Right forelimb (tissue), 1 donor: ENCODE results near the gene KRTAP4-7.
"Not testable (repeated sequence)": the region's sequence is repeated elsewhere in the genome, so short reads cannot be mapped to it uniquely, and the experiment has no call there.

ENCODE experiments used
- DNase-seq: peaks from one replicate; pipeline ENCODE4 v3.0.0-alpha.2; 2018

The KRTAP4-7 gene

DNA sequence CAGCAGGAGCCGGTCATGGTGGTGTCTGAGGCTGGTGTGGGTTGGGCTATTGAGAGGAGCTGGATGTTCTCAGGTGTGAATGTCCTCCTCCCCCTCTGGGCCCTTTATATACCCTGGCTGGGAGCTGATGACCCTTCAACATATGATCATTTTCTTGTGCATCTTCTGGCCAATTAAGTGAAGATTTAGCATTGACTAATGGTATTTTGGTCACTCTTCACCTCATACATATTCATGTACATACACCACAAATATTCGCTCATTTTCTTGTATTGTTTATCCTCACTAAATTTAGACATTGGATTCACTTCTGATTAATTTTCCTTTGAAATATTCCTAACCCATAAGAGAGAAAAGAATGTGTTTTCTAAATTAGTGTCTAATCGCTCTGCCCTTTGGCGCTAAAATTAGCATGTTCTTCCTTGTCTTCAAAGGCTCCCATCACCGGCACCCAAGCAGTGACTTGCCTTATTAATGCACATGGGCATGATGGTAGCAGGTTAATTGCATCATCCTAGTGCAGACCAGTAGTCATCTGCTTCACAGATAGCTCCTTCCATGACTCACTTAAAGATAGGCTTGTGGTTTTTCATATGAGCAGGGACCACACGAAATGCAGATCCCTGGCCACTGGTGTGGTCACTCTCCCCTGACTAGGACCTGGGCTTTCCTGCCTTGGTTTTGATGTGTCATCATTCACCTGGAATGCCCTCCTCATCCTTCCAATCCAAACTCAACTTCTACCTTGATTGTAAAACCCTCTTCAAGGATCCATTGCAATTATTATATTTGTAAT is 17.9 kb upstream of the KRTAP4-7 start, which contains the start of gene KRTAP2-4:
TSS of gene KRTAP2-4 (minus strand) at position 51 of the 796 bp plus-strand sequence. CDS start at position 17, 34 bp downstream.
- no peak for DNase-seq

DNA sequence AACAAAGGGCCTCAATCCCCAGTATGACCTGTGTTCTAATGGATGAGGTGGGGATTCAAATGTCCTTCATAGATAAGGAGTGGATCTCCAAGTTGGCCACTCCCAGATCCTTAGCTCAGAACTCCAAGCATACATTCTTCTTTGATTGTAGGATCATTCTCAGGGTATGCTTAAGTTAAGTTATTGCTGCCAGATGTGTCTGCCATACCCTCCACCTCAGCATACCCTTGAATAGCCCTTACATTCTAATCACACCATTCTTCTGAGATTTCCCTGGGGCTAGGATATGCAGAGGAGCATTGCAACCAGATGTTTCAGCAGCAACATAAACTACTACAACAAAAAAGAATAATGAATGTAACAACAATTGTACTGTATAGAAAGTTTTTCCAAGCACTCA is 16.7 kb upstream of the KRTAP4-7 start:
- DNase-seq: no peak

DNA sequence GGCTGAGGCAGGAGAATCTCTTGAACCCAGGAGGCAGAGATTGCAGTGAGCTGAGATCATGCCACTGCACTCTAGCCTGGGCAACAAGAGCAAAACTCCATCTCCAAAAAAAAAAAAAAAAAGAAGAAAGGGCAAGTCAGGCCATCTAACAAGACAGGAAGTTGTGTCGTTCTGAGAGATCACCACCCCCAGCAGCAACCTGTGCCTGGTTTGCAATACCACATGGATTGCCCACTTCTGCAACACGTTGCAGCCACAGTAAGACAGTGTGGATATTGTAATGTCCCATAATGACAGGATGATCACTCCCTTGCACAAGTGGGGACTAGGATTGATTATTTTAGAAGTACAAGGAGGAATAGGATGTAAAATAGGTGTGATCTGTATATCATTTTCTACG is 14.9 kb upstream of the KRTAP4-7 start:
- no peak for DNase-seq

DNA sequence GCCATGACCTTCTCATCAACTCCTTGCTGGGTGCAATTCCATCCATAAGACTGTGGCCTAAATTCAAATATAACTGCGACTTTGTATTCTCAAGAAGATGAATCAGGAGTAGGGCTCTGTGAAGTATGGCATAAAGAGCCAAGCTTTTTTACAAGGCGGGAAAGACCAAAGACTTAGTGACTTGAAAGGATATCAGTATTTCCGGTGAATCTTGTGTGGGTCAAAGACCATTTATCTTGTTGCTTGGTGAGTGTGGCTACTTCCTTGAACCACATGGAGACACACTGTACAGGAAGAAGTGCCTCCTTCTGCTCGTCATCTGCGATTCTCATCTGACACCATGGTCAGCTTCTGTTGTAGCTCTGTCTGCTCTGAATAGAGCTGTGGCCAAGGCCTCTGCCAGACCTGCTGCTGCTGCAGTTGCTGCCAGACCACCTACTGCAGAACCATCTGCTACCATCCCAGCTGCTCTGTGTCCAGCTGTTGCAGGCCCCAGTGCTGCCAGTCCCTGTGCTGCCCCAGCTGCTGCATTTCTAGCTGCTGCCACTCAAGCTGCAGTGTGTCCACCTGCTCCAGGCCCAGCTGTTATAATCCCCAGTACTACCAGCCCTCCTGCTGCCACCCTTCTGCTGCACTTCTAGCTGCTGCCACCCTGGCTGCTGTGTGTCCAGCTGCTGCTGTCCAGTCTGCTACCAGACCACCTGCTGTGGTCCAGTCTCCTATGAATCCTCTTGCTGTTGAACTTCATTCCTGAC is 12.2 kb upstream of the KRTAP4-7 start:
- DNase-seq: no peak

DNA sequence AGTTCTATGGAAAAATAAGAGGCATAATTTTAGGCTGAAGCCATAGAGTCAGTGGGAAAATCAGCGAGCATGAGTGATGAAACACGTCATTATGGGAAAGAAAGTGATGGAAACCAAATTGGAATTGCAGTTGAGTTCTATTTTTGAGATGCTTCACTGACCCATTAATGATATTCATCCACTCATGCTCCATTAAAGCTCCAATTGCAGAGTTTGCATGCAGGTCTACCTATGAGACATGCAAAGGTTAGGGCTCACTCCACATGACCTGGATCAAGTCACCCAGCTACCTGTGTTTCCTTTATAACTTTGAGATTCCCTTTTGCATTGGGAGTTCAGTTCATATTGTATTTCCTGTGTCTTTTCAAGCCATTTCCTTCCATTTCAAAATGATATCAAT is 10.3 kb upstream of the KRTAP4-7 start:
- no peak for DNase-seq

DNA sequence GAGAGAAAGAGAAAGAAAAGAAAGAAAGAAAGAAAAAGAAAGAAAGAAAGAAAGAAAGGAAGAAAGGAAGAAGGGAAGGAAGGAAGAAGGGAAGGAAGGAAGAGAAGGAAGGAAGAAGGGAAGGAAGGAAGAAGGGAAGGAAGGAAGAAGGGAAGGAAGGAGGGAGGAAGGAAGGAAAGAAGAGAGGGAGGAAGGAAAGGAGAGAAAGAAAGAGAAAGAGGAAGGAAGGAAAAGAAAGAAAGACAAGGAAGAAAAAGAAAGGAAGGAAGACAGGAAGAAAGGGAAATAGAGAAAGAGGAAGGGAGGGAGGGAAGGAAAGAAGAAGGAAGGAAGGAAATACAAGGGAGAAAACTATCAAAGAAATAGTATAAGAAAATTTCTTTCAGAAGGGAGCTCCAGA is 7.2 kb upstream of the KRTAP4-7 start:
- no peak for DNase-seq

DNA sequence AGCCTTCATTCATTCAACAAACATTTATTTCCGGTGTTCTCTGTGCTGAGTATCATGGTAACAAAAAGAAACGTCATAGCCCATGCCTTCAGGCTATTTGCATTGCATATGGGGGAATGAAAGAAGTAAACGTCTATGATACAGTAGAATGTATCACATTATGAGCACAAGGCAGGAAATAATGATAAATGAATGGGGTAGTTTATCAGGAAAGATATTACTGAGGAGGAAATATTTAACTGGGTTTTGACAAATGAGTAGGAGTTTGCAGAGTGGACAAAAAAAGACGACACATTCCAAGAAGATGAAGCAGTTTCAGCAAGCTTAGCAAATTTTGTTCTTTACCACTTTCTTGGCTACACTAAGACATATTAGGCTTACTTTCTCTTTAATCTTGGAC is 1.3 kb upstream of the KRTAP4-7 start:
- no peak for DNase-seq

DNA sequence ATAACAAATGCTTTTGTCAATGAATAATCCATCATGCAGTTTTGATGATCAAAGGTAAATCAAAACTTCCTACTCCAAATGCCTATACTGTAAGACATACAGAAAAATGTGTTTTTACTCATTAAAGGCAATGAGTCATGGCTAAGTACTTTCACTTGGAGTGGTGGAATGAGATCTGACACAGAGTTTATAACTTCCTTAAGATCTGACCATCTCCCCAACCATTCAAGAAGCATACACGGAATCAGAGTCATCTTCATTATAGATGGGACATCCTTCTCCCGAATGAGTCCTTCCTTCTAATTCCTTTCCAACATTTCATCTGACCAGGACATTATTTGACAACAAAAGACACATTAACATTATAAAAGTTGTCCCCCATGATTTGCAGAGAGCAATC is 523 bp upstream of the KRTAP4-7 start:
- not testable (repeated sequence) for DNase-seq

DNA sequence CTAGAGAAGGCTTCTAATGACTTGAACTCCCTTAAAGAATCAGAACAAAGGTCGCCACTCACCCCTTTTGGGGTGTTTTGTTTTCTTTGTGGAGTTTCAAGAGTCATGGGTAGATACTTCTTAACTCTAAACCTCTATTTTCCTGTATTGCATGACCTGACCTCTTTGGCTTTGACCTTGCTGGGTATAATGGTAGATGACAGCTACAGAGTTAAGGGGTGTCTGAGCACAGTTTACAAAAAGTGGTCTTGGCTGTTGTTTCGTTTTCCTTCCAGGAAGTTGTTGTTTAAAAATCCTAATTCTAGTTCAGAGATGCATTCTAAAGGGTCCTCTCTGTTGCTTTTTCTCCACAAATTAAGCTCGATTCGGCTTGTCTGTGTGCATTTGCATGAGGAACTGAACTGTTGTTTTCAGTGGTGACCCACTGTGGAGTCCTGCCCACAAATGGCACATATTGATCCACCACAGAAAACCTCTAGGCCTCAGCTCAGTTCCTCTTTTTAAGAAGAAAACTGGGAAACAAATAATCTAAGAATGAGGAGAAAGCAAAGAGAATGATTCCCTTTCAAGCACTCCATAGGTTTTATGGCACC is 4.9 kb downstream of the KRTAP4-7 start:
- DNase-seq: not testable (repeated sequence)

DNA sequence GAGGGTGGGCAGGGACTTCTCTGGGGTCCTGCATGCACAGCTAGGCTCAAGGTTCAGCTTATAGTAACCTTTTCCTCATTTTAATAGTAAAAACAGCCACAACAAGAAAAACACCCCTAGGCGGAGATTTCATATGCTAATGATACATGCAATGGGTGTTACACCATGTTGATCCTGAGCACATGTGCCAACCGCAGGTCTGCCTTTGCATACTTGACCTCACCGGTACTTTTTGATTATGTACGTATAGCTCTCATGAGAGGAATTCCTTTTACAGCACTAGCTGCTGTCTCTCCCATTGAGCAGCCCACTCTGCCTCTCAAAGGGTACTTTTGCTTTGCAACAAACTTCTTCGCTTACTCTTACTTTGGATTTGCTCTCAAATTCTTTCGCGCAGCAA is 12.1 kb downstream of the KRTAP4-7 start:
- no peak for DNase-seq

DNA sequence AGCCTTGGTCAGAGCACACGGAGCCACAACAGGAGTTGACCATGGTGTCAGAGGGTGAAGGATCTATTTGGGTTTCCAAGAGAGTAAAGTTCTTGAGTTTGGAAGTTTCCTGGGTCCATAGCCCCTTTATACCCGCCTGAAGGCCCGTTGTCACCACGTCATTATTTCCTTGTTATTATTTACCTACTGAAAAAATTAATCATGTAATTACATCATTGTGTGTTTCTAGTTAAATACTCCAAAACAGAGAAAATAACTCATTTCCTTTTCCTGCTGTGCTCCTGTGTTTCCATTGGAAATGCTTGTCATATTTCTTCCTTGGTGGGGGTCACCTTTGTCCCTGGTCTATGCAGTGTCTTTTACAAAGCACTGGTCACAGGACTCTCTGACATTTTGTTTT is 14.1 kb downstream of the KRTAP4-7 start, which contains the start of gene KRTAP4-8:
TSS of gene KRTAP4-8 (minus strand) at position 101 of the 400 bp plus-strand sequence. CDS start at position 43, 58 bp downstream.
- DNase-seq: no peak

DNA sequence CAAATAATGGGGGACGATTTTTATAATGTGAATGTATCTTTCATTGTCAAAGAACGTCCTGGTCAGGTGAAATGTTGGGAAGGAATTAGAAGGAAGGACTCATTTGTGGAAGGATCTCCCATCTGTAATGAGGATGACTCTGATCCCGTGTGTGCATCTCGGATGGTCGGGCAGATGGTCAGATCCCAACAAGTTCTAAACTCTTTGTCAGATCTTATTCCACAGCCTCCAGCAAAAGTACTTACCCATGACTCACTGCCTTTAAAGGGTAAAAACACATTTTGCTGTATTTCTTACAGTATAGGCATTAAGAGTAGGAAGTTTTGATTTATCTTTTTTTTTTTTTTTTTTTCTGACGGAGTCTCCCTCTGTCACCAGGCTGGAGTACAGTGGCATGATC is 14.5 kb downstream of the KRTAP4-7 start:
- DNase-seq: no peak

DNA sequence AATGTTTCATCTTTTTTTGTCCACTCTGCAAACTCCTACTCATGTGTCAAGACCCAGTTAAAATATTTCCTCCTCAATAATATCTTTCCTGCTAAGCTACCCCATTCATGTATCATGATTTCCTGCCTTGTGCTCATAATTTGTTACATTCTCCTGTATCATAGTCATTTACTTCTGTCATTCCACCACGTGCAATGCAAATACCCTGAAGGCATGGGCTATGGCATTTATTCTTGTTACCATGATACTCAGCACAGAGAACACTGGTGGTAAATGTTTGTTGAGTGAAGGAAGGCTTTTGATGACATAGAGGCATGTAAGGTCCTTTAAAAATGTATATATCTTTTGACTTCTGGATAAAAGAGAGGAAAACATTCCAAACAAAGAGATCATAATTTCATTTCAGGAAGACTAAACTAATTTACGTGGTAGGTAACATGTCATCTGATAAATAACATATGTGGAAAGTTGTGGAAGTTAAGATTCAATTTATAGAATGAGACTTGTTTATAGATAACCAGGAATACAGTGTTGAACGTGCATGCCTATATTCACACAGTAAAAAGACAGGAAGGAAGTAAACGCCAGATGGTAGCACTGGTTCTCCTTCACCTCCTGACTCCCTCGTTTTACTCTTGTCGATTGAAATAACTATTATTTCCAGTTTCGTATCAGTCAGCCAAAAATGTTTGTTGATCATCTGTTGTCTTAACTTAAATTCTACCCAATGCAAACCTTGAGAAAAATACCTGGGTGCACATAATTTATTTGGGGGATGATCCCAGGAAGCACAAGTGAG is 15.9 kb downstream of the KRTAP4-7 start:
- DNase-seq: not testable (repeated sequence)

DNA sequence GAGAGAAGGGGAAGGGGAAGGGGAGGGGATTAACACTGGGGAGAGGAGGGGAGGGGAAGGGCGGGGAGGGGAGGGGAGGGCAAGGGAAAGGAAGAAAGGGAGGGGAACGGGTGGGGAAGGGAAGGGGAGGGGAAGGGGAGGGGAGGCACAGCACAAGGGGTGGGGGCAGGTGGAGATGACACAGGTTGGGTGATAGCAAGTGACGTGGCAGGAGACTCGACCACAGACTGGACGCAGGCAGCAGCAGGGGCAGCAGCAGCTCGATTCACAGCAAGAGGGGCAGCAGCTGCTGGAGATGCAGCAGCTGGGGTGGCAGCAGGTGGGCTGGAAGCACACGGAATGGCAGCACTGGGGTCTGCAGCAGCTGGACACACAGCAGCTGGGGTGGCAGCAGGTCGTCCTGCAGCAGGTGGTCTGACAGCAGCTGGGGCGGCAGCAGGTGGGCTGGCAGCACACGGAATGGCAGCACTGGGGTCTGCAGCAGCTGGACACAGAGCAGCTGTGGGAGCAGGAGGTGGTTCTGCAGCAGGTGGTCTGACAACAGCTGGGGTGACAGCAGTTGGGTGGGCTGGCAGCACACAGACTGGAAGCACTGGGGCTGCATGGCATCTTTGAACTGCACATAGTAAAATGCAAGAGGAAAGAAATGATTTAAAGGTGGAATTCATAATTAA is 17.8 kb downstream of the KRTAP4-7 start, which contains the start of gene KRTAP4-16:
TSS of gene KRTAP4-16 (minus strand) at position 624 of the 674 bp plus-strand sequence. CDS start at position 624, 0 bp downstream.
- no peak for DNase-seq

DNA sequence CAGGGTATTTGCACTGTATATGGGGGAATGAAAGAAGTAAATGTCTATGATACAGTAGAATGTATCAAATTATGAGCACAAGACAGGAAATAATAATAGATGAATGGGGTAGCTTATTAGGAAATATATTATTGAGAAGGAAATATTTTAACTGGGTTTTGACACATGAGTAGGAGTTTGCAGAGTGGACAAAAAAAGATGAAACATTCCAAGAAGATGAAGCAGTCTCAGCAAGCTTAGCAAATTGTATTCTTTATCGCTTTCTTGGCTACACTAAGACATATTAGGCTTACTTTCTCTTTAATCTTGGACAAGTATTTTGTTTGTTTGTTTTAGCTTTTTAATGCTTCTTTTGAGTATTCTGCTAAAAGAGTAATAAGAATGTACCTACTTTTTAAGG is 19.9 kb downstream of the KRTAP4-7 start:
- no peak for DNase-seq

DNA sequence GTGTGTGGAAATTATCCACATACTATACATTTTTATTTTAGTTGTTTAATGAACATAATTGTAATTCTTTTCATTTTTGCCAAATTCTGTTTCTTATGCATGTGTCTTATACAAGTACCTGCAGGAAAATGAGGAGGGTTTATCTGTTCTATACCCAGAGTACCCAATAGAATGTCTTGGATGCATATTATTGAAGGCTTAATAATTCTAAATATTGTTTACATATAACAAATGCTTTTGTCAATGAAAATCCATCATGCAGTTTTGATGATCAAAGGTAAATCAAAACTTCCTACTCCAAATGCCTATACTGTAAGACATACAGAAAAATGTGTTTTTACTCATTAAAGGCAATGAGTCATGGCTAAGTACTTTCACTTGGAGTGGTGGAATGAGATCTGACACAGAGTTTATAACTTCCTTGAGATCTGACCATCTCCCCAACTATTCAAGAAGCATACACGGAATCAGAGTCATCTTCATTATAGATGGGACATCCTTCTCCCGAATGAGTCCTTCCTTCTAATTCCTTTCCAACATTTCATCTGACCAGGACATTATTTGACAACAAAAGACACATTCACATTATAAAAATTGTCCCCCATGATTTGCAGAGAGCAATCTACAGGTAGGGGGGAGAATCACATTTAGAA is 20.6 kb downstream of the KRTAP4-7 start:
- DNase-seq: not testable (repeated sequence)

DNA sequence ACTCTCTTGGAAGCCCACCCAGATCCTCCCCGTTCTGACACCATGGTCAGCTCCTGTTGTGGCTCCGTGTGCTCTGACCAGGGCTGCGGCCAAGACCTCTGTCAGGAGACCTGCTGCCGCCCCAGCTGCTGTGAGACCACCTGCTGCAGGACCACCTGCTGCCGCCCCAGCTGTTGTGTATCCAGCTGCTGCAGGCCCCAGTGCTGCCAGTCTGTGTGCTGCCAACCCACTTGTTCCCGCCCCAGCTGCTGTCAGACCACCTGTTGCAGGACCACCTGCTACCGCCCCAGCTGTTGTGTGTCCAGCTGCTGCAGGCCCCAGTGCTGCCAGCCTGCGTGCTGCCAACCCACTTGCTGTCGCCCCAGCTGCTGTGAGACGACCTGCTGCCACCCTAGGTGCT is 21.4 kb downstream of the KRTAP4-7 start, which contains the start of gene KRTAP4-9:
TSS of gene KRTAP4-9 (plus strand) at position 43 of the 400 bp plus-strand sequence. CDS start at position 43, 0 bp downstream.
- not testable (repeated sequence) for DNase-seq

DNA sequence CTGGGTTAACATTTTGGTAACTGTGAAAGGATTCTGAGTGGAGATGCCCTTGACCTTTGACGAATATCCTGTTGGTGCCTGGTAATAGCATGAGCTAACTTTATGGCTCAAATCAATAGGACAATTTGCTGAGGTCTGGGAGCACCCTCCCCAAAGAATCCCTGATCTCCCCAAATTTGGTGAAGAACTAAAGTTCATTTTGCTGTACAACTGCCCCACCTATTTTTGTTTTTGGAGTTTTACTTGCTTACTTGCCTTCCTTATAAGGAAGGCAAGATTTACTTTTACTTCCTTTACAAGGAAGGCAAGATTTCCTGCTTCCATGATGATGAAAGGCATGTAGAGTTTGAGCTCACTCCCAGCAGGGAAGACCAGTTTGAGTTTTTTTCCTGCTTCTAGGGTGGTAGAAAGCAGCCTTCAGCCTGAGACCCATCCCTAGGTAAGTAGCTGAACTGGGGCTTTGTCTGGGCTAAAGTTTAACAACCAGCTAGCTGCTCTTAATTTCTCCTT is 24.0 kb downstream of the KRTAP4-7 start:
- no peak for DNase-seq

DNA sequence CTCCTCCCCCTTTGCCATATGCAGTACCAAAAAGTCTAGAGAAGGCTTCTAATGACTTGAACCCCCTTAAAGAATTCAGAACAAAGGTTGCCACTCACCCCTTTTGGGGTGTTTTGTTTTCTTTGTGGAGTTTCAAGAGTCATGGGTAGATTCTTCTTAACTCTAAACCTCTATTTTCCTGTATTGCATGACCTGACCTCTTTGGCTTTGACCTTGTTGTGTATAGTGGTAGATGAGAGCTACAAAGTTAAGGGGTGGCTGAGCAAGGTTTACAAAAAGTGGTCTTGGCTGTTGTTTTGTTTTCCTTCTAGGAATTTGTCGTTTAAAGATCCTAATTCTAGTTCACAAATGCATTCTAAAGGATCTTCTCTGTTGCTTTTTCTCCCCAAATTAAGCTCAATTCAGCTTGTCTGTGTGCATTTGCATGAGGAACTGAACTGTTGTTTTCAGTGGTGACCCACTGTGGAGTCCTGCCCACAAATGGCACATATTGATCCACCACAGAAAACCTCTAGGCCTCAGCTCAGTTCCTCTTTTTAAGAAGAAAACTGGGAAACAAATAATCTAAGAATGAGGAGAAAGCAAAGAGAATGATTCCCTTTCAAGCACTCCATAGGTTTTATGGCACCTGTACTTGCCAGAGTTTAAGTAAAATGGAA is 24.9 kb downstream of the KRTAP4-7 start:
- DNase-seq: not testable (repeated sequence)

DNA sequence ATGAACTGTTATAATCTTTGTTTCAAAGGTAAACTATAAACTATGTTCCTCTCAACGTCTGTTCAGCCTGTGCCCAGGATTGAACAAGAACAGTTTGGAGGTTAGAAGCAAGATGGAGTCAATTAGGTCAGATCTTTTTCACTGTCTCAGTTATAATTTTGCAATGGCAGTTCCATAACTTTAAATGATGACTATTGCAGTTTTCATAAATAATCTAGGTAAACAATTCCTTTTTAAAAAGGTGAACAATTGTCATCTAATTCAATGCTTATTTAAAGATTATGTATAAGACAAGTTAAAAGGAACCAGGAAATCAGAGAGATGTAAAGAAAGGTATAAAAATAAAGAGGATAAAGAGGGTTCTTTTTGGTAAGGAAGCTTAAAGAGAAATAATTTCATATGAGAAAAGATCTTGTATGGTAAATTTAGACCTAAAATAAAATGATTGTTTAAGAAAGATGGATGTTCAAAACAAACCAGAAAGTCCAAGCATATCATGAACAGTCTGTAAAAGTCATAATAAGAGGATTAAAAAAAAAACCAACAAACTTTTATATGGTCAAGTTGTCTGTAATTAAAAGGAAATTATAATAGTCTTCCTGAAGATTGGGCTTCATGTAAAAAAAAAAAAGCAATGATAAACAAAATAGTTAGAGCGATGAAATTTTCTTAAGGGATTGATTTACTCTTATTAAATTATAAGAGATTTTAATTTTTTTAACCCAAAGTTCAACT is 27.4 kb downstream of the KRTAP4-7 start:
- DNase-seq: no peak
